HG03103 (cell line): Measurements from ENCODE around the gene BECN2.

Source experiments
- ATAC-seq: cut with Tn5 transposase; IDR thresholded peaks from one replicate; pipeline ENCODE4 v1.9.1; 2021; ENCODE audit warnings: low read depth; ENCODE audit not compliant: unreplicated experiment

Gene BECN2

GRCh38 chr1:241957692-241958494 lies at the start of gene BECN2:
Gene BECN2 (plus strand): TSS chr1:241957767. CDS start chr1:241957767, 0 bp downstream.
- no peak for ATAC-seq

- ATAC-seq, result no peak
These were observed 41.4 kb upstream of the BECN2 start for GRCh38 chr1:241916196-241916595.

- no peak for ATAC-seq
These were observed 40.1 kb upstream of the BECN2 start for GRCh38 chr1:241917487-241917886.

GRCh38 chr1:241918879-241919278 lies 38.7 kb upstream of the BECN2 start:
- no peak for ATAC-seq

GRCh38 chr1:241924080-241924808 lies 33.3 kb upstream of the BECN2 start:
- ATAC-seq, result no peak

GRCh38 chr1:241926141-241926540 lies 31.4 kb upstream of the BECN2 start:
- ATAC-seq, result no peak

- ATAC-seq, result no peak
These were observed 30.2 kb upstream of the BECN2 start for GRCh38 chr1:241927321-241927720.

GRCh38 chr1:241932845-241933244 lies 24.7 kb upstream of the BECN2 start:
- no peak for ATAC-seq

- ATAC-seq, result no peak
These were observed 23.2 kb upstream of the BECN2 start for GRCh38 chr1:241934201-241934848.

- no peak for ATAC-seq
These were observed 22.7 kb upstream of the BECN2 start for GRCh38 chr1:241934866-241935265.

GRCh38 chr1:241939798-241940197 lies 17.8 kb upstream of the BECN2 start:
- ATAC-seq, result no peak

- ATAC-seq, result no peak
These were observed 14.8 kb upstream of the BECN2 start for GRCh38 chr1:241942738-241943137.

GRCh38 chr1:241944300-241944699 lies 13.3 kb upstream of the BECN2 start:
- no peak for ATAC-seq

GRCh38 chr1:241947354-241947753 lies 10.2 kb upstream of the BECN2 start:
- no peak for ATAC-seq

- ATAC-seq, result no peak
These were observed 7.2 kb upstream of the BECN2 start for GRCh38 chr1:241950390-241950789.

GRCh38 chr1:241962153-241962552 lies 4.6 kb downstream of the BECN2 start:
- ATAC-seq, result no peak

- ATAC-seq, result no peak
These were observed 6.2 kb downstream of the BECN2 start for GRCh38 chr1:241963722-241964121.

- ATAC-seq, result no peak
These were observed 7.1 kb downstream of the BECN2 start for GRCh38 chr1:241964550-241965282.

GRCh38 chr1:241968611-241969010 lies 11.0 kb downstream of the BECN2 start:
- ATAC-seq, result no peak

- ATAC-seq, result no peak
These were observed 15.3 kb downstream of the BECN2 start for GRCh38 chr1:241972703-241973369.
